ENCODE results near the gene SUFU.
A peak's percentile ranks its signal among the peaks of the same experiment; 100 is the strongest.

The SUFU gene

DNA sequence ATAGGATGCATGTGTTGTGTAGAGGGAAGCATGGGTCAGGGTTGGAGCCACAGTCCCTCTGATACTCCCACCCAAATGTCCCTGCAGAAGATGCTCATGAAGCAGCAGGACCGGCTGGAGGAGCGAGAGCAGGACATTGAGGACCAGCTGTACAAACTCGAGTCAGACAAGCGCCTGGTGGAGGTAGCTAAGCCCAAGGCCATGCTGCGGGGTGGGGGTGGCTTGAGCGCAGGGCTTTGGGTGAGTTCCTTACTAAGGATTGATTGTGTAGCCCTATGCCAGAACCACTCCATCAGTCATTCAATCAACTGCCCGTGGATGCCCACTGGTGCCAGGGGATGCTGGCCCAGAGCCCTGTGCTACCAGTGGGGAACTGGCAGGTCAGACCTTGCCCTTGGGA, 150.8 kb downstream of the SUFU start:
- DNase-seq (ENCODE audit: low spot score): no peak
- TF ChIP-seq, protein P1, sequence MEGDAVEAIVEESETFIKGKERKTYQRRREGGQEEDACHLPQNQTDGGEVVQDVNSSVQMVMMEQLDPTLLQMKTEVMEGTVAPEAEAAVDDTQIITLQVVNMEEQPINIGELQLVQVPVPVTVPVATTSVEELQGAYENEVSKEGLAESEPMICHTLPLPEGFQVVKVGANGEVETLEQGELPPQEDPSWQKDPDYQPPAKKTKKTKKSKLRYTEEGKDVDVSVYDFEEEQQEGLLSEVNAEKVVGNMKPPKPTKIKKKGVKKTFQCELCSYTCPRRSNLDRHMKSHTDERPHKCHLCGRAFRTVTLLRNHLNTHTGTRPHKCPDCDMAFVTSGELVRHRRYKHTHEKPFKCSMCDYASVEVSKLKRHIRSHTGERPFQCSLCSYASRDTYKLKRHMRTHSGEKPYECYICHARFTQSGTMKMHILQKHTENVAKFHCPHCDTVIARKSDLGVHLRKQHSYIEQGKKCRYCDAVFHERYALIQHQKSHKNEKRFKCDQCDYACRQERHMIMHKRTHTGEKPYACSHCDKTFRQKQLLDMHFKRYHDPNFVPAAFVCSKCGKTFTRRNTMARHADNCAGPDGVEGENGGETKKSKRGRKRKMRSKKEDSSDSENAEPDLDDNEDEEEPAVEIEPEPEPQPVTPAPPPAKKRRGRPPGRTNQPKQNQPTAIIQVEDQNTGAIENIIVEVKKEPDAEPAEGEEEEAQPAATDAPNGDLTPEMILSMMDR (conservative IDR thresholded peaks at IDR 0.05; ENCODE audit: low read depth): no peak
- H3K27ac ChIP-seq: peak overlapping the region; percentile 53
- POLR2A ChIA-PET (ENCODE audit: low non-redundant PET): no interaction called here
- CTCF ChIA-PET: interaction anchor here (0.5 to 1.2 kb wide), 3 partner anchors 25 to 485 kb away, joined by 3 read pairs; no protein-coding TSS in a partner anchor

DNA sequence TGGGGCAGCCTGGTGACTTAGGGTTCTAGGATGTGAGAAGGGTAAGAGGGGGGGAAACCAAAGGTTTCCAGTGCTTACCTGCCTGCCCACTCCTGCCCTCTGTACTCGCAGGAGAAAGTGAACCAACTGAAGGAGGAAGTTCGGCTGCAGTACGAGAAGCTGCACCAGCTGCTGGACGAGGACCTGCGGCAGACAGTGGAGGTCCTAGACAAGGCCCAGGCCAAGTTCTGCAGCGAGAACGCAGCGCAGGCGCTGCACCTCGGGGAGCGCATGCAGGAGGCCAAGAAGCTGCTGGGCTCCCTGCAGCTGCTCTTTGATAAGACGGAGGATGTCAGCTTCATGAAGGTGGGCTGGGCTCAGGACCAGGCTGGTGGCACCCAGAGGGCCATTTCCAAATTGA, 151.2 kb downstream of the SUFU start:
- ChIA-PET CTCF (interaction anchor here (0.5 to 1.2 kb wide), 5 partner anchors 10 to 485 kb away, joined by 3 to 4 read pairs (median 3); partner anchors contain the start of gene TRIM8), POLR2A (ENCODE audit: low non-redundant PET) (no interaction called here)
- no peak for DNase-seq (ENCODE audit: low spot score)
- TF ChIP-seq, protein P1 (conservative IDR thresholded peaks at IDR 0.05; ENCODE audit: low read depth): no peak
- H3K27ac ChIP-seq: peak overlapping the region; percentile 53

DNA sequence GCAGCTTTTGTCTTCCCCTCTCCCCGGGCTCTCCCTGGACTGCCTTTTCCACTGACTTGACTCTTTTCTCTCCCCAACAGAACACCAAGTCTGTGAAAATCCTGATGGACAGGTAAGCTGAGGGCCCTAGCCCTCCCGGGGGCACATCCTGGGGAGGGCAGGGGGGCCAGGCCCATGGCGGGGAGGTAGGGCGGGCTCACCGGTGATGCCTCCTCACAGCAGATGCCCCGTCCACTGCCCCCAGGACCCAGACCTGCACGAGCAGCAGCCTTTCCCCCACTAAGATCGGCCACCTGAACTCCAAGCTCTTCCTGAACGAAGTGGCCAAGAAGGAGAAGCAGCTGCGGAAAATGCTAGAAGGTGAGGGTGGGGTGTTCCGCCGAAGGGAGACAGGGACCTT, 152.3 kb downstream of the SUFU start:
- POLR2A ChIA-PET (ENCODE audit: low non-redundant PET): interaction anchor here (0.7 kb wide), 1 partner anchor 129 kb away, joined by 4 read pairs; no protein-coding TSS in a partner anchor

DNA sequence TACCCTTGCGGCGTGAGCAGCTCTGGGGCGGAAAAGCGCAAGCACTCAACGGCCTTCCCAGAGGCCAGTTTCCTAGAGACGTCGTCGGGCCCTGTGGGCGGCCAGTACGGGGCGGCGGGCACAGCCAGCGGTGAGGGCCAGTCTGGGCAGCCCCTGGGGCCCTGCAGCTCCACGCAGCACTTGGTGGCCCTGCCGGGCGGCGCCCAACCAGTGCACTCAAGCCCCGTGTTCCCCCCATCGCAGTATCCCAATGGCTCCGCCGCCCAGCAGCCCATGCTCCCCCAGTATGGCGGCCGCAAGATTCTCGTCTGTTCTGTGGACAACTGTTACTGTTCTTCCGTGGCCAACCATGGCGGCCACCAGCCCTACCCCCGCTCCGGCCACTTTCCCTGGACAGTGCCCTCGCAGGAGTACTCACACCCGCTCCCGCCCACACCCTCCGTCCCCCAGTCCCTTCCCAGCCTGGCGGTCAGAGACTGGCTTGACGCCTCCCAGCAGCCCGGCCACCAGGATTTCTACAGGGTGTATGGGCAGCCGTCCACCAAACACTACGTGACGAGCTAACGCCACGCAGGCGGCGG, 153.1 kb downstream of the SUFU start:
- ChIA-PET CTCF (no interaction called here), POLR2A (ENCODE audit: low non-redundant PET) (interaction anchor here (0.7 kb wide), 1 partner anchor 12 kb away, joined by 3 read pairs; the partner anchor contains the start of gene TRIM8)
- TF ChIP-seq, protein P1 (conservative IDR thresholded peaks at IDR 0.05; ENCODE audit: low read depth): no peak
- no peak for DNase-seq (ENCODE audit: low spot score)
- peak overlapping the region; percentile 82 for H3K27ac ChIP-seq

More for the DNA sequence above, 152.3 kb downstream of the SUFU start:
- no peak for DNase-seq (ENCODE audit: low spot score)
- TF ChIP-seq, protein P1 (conservative IDR thresholded peaks at IDR 0.05; ENCODE audit: low read depth): no peak
- CTCF ChIA-PET: interaction anchor here (1.2 kb wide), 1 partner anchor 11 kb away, joined by 3 read pairs; the partner anchor contains the start of gene TRIM8
- H3K27ac ChIP-seq: peak overlapping the region; percentile 82

DNA sequence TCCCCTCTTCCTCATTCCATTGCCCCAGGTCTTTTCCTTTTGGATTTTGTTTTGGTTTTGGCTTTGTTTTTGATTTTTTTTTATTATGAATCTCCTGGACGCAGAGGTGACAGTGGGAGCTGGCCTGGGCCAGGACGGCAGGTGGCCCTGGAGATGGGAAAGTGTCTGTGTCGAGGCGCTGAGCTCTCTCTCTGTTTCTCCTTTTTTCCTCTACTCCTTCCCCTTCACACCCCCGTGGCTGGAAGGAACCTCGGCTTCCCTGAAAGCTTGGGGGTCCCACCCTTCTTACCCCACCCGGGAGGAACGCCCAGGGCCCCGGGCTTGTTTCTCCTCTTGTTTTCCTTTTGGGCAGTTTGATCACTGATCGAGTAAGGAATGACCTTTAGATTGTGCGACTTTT, 153.7 kb downstream of the SUFU start:
- CTCF ChIA-PET: no interaction called here
- POLR2A ChIA-PET (ENCODE audit: low non-redundant PET): interaction anchor here (0.7 kb wide), 1 partner anchor 13 kb away, joined by 3 read pairs; the partner anchor contains the start of gene TRIM8
- H3K27ac ChIP-seq: peak overlapping the region; percentile 82
- TF ChIP-seq, protein P1 (conservative IDR thresholded peaks at IDR 0.05; ENCODE audit: low read depth): no peak
- no peak for DNase-seq (ENCODE audit: low spot score)

DNA sequence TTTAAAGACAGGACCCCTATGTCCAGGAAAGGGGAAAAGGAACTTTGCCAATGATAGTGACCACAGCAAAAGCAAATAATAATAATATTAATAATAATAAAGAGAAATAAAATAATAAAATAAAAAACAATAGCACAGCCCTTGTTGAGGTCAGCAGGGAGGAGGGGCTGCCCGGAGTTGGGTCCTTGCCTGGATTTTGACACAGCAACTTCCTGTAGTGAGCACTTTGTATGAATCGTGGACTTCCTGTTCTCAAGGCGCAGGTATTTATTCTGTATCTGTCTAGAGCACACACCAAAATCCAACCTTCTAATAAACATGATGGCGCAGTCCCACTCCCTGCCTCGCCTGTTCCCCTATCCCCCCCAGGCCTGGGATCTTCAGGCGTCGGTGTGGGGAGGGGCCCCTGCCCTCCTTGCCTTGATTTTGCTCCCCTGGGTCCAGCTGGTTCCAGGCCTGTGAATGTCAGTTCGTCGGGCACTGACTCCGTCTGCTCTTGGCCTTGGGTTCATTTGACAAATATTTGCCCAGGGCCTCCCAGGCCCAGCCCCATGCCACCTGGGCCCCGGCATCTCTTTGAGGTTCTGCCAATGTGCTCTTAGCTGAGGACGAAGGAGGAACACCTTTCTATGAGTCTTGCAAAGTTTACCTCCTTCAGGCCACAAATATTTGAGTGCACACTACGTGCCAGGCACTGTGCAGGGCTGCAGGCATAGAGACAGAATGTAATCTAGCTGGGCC, 154.4 kb downstream of the SUFU start:
- ChIA-PET CTCF (interaction anchor here (0.7 kb wide), 2 partner anchors 12 to 257 kb away, joined by 3 to 4 read pairs; no protein-coding TSS in a partner anchor), POLR2A (ENCODE audit: low non-redundant PET) (interaction anchor here (1.5 kb wide), 1 partner anchor 12 kb away, joined by 3 read pairs; no protein-coding TSS in a partner anchor)
- DNase-seq (ENCODE audit: low spot score): no peak
- peak overlapping the region; percentile 82 for H3K27ac ChIP-seq
- TF ChIP-seq, protein P1 (conservative IDR thresholded peaks at IDR 0.05; ENCODE audit: low read depth): no peak
